Ovary (tissue), 3 donors: Measurements from ENCODE around the gene MAP3K1.

Experiments
- CTCF ChIP-seq, 3 donors: fragments of 450-650 bp in 2 of 3; fragments of 200-600 bp in 1 of 3; IDR thresholded peaks; one replicate each; pipeline versions ENCODE4 v1.5.1 to v1.8.0; 2016 to 2022; ENCODE audit warnings: antibody characterized with exemption in 3 of 3, mild to moderate bottlenecking in 1 of 3
- POLR2A ChIP-seq: fragments of 450-650 bp; IDR thresholded peaks from one replicate; pipeline ENCODE4 v1.6.1; 2017; ENCODE audit warnings: antibody characterized with exemption, mild to moderate bottlenecking, moderate library complexity
- donor health status: DM: no; HTN: no; CAD: no.

GRCh38 chr5:56856541-56857178, 41.3 kb downstream of the MAP3K1 start:
- no peak for TF ChIP-seq CTCF (IDR thresholded peaks at IDR 0.05)
- TF ChIP-seq POLR2A = no peak
